ENCODE measurements around the gene TBPL1.
"Not testable (repeated sequence)": the region's sequence is repeated elsewhere in the genome, so short reads cannot be mapped to it uniquely, and the experiment has no call there.

TBPL1 gene

GRCh38 chr6:133973109-133973971 lies 20.3 kb downstream of the TBPL1 start:
- no peak for DNase-seq (ENCODE audit: low read depth, low spot score)

GRCh38 chr6:133977983-133978895 lies 25.2 kb downstream of the TBPL1 start:
- DNase-seq (ENCODE audit: low read depth, low spot score), result no peak

GRCh38 chr6:133978896-133979240 lies 25.8 kb downstream of the TBPL1 start:
- no peak for DNase-seq (ENCODE audit: low read depth, low spot score)

GRCh38 chr6:133979269-133979963 lies 26.4 kb downstream of the TBPL1 start:
- not testable (repeated sequence) for DNase-seq (ENCODE audit: low read depth, low spot score)

- no peak for DNase-seq (ENCODE audit: low read depth, low spot score)
Measured at GRCh38 chr6:133980168-133980567, 27.1 kb downstream of the TBPL1 start.

- no peak for DNase-seq (ENCODE audit: low read depth, low spot score)
Measured at GRCh38 chr6:133983099-133983939, 30.3 kb downstream of the TBPL1 start.

- no peak for DNase-seq (ENCODE audit: low read depth, low spot score)
Measured at GRCh38 chr6:133985970-133986369, 32.9 kb downstream of the TBPL1 start.

- DNase-seq (ENCODE audit: low read depth, low spot score), result no peak
Measured at GRCh38 chr6:133986942-133987341, 33.9 kb downstream of the TBPL1 start.

GRCh38 chr6:133989525-133989924 lies 36.5 kb downstream of the TBPL1 start:
- DNase-seq (ENCODE audit: low read depth, low spot score), result no peak

- DNase-seq (ENCODE audit: low read depth, low spot score), result no peak
Measured at GRCh38 chr6:133990321-133990720, 37.3 kb downstream of the TBPL1 start.

- no peak for DNase-seq (ENCODE audit: low read depth, low spot score)
Measured at GRCh38 chr6:133991096-133991593, 38.1 kb downstream of the TBPL1 start.

GRCh38 chr6:133992992-133993680 lies 40.1 kb downstream of the TBPL1 start:
- no peak for DNase-seq (ENCODE audit: low read depth, low spot score)

- no peak for DNase-seq (ENCODE audit: low read depth, low spot score)
Measured at GRCh38 chr6:133995296-133995695, 42.3 kb downstream of the TBPL1 start.

GRCh38 chr6:133995758-133996157 lies 42.7 kb downstream of the TBPL1 start:
- DNase-seq (ENCODE audit: low read depth, low spot score), result no peak

- no peak for DNase-seq (ENCODE audit: low read depth, low spot score)
Measured at GRCh38 chr6:133997267-133997666, 44.2 kb downstream of the TBPL1 start.

GRCh38 chr6:133999305-133999704 lies 46.3 kb downstream of the TBPL1 start:
- no peak for DNase-seq (ENCODE audit: low read depth, low spot score)

GRCh38 chr6:134000443-134000842 lies 47.4 kb downstream of the TBPL1 start:
- DNase-seq (ENCODE audit: low read depth, low spot score), result no peak

- no peak for DNase-seq (ENCODE audit: low read depth, low spot score)
Measured at GRCh38 chr6:134002821-134003220, 49.8 kb downstream of the TBPL1 start.

- no peak for DNase-seq (ENCODE audit: low read depth, low spot score)
Measured at GRCh38 chr6:134003542-134003951, 50.5 kb downstream of the TBPL1 start.

- DNase-seq (ENCODE audit: low read depth, low spot score), result no peak
Measured at GRCh38 chr6:134004714-134005113, 51.7 kb downstream of the TBPL1 start.

Measured in iPS DF 19.7 (cell line).